ENCODE data around the gene ARHGEF39.
"Not testable (repeated sequence)": the region's sequence is repeated elsewhere in the genome, so short reads cannot be mapped to it uniquely, and the experiment has no call there.

Gene ARHGEF39

GRCh38 chr9:35650341-35651158 is 14.4 kb downstream of the ARHGEF39 start, which contains the start of gene SIT1:
TSS of gene SIT1 (minus strand) at chr9:35650931. CDS start at chr9:35650853, 78 bp downstream.
- DNase-seq (ENCODE audit: low read depth), result no peak
- TF ChIP-seq CTCF (IDR thresholded peaks at IDR 0.05; ENCODE audit: low read depth, low read length, missing control alignments), result no peak
- H3K4me3 ChIP-seq (ENCODE audit: low read depth, low read length), result peak within 1 kb of the TSS; percentile 67

GRCh38 chr9:35649431-35650340 is 15.3 kb downstream of the ARHGEF39 start:
- no peak for DNase-seq (ENCODE audit: low read depth)
- no peak for TF ChIP-seq CTCF (IDR thresholded peaks at IDR 0.05; ENCODE audit: low read depth, low read length, missing control alignments)
- peak overlapping the region; percentile 67 for H3K4me3 ChIP-seq (ENCODE audit: low read depth, low read length)

- H3K4me3 ChIP-seq (ENCODE audit: low read depth, low read length), result peak overlapping the region; percentile 80
- peak; percentile 91 for TF ChIP-seq CTCF (IDR thresholded peaks at IDR 0.05; ENCODE audit: low read depth, low read length, missing control alignments)
- no peak for DNase-seq (ENCODE audit: low read depth)
These were observed 18.3 kb downstream of the ARHGEF39 start for GRCh38 chr9:35646533-35647265.

GRCh38 chr9:35646153-35646532 is 18.9 kb downstream of the ARHGEF39 start:
- H3K4me3 ChIP-seq (ENCODE audit: low read depth, low read length), result peak overlapping the region; percentile 80
- no peak for TF ChIP-seq CTCF (IDR thresholded peaks at IDR 0.05; ENCODE audit: low read depth, low read length, missing control alignments)
- DNase-seq (ENCODE audit: low read depth), result no peak

- H3K4me3 ChIP-seq (ENCODE audit: low read depth, low read length), result peak overlapping the region; percentile 80
- not testable (repeated sequence) for DNase-seq (ENCODE audit: low read depth)
These were observed 19.3 kb downstream of the ARHGEF39 start for GRCh38 chr9:35645736-35646135.

GRCh38 chr9:35643046-35643445 is 21.9 kb downstream of the ARHGEF39 start:
- TF ChIP-seq CTCF (IDR thresholded peaks at IDR 0.05; ENCODE audit: low read depth, low read length, missing control alignments), result no peak
- no peak for DNase-seq (ENCODE audit: low read depth)
- no peak overlapping the region for H3K4me3 ChIP-seq (ENCODE audit: low read depth, low read length)

- not testable (repeated sequence) for DNase-seq (ENCODE audit: low read depth); H3K4me3 ChIP-seq (ENCODE audit: low read depth, low read length)
These were observed 23.5 kb downstream of the ARHGEF39 start for GRCh38 chr9:35641478-35641877.

GRCh38 chr9:35640431-35640830 is 24.6 kb downstream of the ARHGEF39 start:
- DNase-seq (ENCODE audit: low read depth); H3K4me3 ChIP-seq (ENCODE audit: low read depth, low read length): not testable (repeated sequence)
